Retinal pigment epithelial cell (primary cell): Measurements from ENCODE around the gene ACP4.
A peak's percentile ranks its signal among the peaks of the same experiment; 100 is the strongest.

Experiments used
- DNase-seq: peaks from one replicate; pipeline ENCODE4 v3.0.0-alpha.2; 2010; ENCODE audit warnings: low read depth
- H3K4me3 ChIP-seq: 2 replicates; pipeline ENCODE4 v1.5.1; 2011; ENCODE audit warnings: mild to moderate bottlenecking, low read length, control low read depth, moderate library complexity
- TF ChIP-seq, protein P1 (sequence below): conservative IDR thresholded peaks from 2 replicates; pipeline ENCODE4 v1.5.1; 2011; ENCODE audit warnings: low read depth, low read length, control low read depth, inconsistent platforms

The ACP4 gene

DNA sequence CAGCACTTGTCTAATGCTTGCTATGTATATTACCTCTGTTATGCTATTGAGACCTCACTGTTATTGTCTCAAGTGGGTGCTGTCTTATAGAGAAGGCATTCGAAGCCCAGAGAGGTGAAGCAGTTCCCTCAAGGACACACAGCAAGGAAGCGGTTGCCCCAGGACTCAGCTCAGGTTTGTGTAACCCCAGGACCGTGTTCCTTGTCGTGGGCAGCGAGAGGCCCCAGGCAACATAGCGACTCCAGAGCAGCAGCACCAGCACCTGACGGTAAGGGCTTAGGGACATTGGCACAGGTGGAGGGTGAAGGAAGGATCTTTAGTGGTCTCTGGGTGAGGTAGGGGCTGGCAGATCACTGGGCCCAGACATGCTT lies 40.8 kb downstream of the ACP4 start:
- TF ChIP-seq, protein P1, sequence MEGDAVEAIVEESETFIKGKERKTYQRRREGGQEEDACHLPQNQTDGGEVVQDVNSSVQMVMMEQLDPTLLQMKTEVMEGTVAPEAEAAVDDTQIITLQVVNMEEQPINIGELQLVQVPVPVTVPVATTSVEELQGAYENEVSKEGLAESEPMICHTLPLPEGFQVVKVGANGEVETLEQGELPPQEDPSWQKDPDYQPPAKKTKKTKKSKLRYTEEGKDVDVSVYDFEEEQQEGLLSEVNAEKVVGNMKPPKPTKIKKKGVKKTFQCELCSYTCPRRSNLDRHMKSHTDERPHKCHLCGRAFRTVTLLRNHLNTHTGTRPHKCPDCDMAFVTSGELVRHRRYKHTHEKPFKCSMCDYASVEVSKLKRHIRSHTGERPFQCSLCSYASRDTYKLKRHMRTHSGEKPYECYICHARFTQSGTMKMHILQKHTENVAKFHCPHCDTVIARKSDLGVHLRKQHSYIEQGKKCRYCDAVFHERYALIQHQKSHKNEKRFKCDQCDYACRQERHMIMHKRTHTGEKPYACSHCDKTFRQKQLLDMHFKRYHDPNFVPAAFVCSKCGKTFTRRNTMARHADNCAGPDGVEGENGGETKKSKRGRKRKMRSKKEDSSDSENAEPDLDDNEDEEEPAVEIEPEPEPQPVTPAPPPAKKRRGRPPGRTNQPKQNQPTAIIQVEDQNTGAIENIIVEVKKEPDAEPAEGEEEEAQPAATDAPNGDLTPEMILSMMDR: no peak
- DNase-seq: no peak
- H3K4me3 ChIP-seq: no peak overlapping the region

DNA sequence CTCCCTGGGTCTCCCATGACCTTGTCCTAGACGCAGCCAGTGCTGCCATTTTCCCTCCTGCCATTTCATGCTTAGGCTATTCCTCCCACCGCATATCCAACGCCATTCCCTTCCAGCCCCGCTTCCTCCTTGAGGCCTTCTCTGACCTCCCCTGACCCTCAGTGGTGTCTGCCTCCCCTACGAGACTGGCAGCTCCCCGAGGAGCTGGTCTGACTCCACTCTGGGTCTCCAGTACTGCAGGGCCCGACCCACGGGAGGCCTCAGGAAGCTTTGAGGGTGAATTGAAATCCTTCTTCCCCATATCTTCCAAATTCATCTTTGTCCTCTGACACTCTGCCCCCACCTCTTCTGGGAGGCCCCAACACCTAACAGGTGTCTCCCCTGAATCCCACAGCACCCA lies 42.5 kb downstream of the ACP4 start:
- no peak for DNase-seq
- TF ChIP-seq, protein P1: no peak
- H3K4me3 ChIP-seq: no peak overlapping the region

DNA sequence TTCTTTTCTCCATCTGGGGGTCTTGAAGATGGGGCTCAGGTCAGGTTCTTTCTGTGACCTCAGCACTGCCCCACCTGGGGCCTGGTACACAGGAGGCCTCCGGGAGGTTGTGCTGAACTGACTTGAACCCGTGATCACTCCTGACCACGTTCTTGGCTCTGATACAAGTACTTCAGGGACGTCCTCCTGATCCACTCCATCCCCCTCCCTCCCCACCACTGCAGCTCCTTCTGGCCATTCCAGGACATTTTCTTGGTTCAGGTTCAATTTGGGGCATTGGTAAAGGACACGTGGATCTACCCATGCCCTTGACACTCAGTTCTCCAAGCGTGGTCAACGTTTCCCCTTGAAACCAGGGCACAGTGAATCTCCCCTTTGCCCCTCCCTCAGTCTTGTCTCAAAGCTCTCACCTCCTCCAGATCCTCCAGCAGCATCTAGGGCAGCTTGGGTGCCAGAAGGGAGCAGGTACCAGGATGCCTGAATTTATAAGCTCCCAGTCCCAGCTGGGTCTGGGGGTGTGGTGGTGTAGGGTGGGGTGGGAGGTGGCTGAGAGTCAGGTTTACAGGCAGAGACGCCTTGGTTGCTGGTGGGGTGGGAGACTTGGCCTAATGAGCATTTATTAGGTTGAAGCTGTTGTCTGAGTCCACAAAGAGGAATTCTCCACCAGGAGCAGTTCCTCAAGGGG lies 43.0 kb downstream of the ACP4 start, which contains the start of gene KLK15:
KLK15 (minus strand) TSS at position 458 of the 685 bp plus-strand sequence. CDS start 2,082 bp downstream, outside the sequence.
- DNase-seq: no peak
- no peak within 1 kb of the TSS for H3K4me3 ChIP-seq
- TF ChIP-seq, protein P1: no peak

DNA sequence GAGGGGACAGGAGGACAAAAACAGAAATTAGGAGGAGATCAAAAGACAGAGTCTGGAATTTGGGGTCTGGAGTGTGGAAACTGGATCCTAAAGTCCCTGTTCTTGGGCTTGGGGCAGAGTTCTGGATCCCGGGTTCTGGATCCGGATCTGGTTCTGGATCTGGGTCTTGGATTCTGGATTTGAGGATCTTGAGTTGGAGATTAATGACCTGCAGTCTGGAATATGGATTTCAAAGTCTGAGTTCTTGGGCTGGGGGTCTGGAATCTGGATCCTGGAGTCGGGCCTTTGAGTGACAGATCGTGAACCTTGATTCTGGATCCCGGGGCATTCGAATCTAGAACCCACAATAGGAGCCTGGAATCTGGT lies 43.6 kb downstream of the ACP4 start:
- TF ChIP-seq, protein P1: no peak
- no peak for DNase-seq
- no peak overlapping the region for H3K4me3 ChIP-seq

DNA sequence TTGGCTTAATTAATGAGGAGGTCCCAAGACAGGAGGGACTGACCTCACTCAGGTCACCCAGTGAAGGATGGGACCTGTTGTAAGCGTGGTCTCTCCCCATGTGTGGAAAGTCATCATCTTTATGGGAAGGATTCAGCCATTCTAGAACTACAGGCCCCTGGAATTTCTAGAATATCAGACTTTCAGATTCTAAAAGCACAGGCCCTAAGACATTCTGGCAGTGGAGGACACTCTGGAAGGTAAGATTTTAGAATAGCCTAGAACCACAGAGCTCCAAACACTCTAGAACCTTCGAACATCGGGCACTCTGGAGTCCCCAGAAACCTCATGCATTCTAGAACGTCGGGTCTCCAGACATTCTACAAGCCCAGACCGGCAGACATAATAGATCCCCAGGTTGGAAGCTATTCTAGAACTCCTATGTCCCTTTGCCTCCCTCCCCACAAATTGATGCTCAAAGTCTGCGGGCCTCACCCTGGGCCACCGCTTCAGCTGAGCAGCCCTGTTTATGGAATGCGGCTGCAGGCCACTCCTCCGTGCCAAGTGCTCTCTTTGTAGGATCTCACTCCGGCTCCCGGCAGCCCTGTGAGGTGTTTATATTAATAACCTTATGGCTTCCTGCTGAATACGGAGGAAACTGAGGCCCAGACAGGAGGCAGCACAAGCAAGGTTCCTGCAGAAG lies 45.0 kb downstream of the ACP4 start:
- TF ChIP-seq, protein P1: no peak
- no peak for DNase-seq
- H3K4me3 ChIP-seq: peak overlapping the region; percentile 64

DNA sequence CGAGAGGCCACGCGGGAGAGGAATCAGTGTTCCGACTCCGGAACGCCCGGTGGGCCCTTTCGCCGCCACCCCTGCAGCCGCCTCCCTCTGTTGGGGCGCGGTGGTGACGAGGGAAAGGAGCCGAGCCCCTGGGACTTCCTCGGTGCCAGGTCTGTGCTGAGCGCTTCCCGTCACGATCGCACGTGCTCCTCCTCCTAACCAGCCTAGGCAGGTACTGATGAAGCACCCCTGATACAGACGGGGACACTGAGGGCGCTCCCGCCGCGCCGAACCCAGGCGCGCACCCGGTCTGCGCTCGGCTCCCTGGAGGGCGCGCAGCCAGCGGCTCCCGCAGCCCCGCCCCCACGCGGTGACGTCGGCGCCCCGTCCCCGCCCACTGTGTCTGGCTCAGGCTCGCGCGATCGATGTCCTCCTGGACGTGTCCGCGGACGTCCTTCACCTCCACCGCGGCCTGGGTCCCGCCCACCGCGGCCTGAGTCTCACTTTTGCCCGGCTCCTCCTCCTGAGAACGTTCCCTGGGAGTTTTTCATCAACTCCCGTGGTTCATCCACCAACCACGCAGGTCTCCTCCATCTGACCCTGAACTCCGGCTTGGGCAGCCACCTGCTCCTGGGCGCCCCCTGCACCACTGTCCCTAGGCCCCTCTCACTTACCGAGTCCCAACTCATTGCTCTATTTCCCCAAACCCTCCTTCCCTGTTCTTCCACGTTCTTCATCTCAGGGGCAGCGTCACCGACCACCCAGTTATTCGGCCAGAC lies 45.7 kb downstream of the ACP4 start:
- no peak for DNase-seq
- TF ChIP-seq, protein P1: peak; percentile 16
- H3K4me3 ChIP-seq: peak overlapping the region; percentile 64
